ENCODE data around the gene EFCAB6. TPM values are rescaled to one million over a fixed set of nuclear protein-coding genes. Genes with fewer than 3 reads are reported as not detected.

The EFCAB6 gene
- total RNA-seq, 2 experiments from 2014 or later = 0.15 to 0.20 TPM

GRCh38 chr22:43706571-43707328 lies 105.4 kb downstream of the EFCAB6 start:
- peaks cover 17% of the 10 kb centered on the region for H3K27me3 Mint-ChIP-seq

GRCh38 chr22:43706151-43706550 lies 106.0 kb downstream of the EFCAB6 start:
- peaks cover 12% of the 10 kb centered on the region for H3K9me3 Mint-ChIP-seq
- no peak overlapping the region for H3K4me3 Mint-ChIP-seq
- CTCF ChIA-PET = no interaction called here
- H3K36me3 Mint-ChIP-seq (ENCODE audit: low read depth) = no peaks in the 10 kb centered on the region
- DNase-seq = no peak
- no peaks in the 10 kb centered on the region for H3K4me1 Mint-ChIP-seq
- no peak overlapping the region for H3K27ac Mint-ChIP-seq
- peaks cover 17% of the 10 kb centered on the region for H3K27me3 Mint-ChIP-seq
- POLR2A ChIA-PET = no interaction called here

More at GRCh38 chr22:43706571-43707328, 105.4 kb downstream of the EFCAB6 start:
- no peaks in the 10 kb centered on the region for H3K36me3 Mint-ChIP-seq (ENCODE audit: low read depth)
- DNase-seq = no peak
- H3K4me1 Mint-ChIP-seq = no peaks in the 10 kb centered on the region
- no peak overlapping the region for H3K4me3 Mint-ChIP-seq
- no peak overlapping the region for H3K27ac Mint-ChIP-seq
- POLR2A ChIA-PET = no interaction called here
- CTCF ChIA-PET = no interaction called here
- peaks cover 12% of the 10 kb centered on the region for H3K9me3 Mint-ChIP-seq

GRCh38 chr22:43704051-43704450 lies 108.1 kb downstream of the EFCAB6 start:
- no peak overlapping the region for H3K4me3 Mint-ChIP-seq
- H3K27me3 Mint-ChIP-seq = peaks cover 13% of the 10 kb centered on the region
- POLR2A ChIA-PET = no interaction called here
- CTCF ChIA-PET = no interaction called here
- H3K4me1 Mint-ChIP-seq = no peaks in the 10 kb centered on the region
- H3K9me3 Mint-ChIP-seq = peaks cover 12% of the 10 kb centered on the region
- DNase-seq = no peak
- H3K36me3 Mint-ChIP-seq (ENCODE audit: low read depth) = no peaks in the 10 kb centered on the region
- no peak overlapping the region for H3K27ac Mint-ChIP-seq

- POLR2A ChIA-PET = no interaction called here
- Mint-ChIP-seq H3K36me3 (ENCODE audit: low read depth) (no peaks in the 10 kb centered on the region), H3K4me3 (no peak overlapping the region), H3K9me3 (no peaks in the 10 kb centered on the region), H3K4me1 (no peaks in the 10 kb centered on the region), H3K27me3 (peaks cover 13% of the 10 kb centered on the region), H3K27ac (no peak overlapping the region)
- no peak for DNase-seq
- CTCF ChIA-PET = no interaction called here
These were observed 113.7 kb downstream of the EFCAB6 start for GRCh38 chr22:43698403-43698802.

GRCh38 chr22:43697894-43698293 lies 114.2 kb downstream of the EFCAB6 start:
- no peak for DNase-seq
- H3K27me3 Mint-ChIP-seq = peaks cover 17% of the 10 kb centered on the region
- no peaks in the 10 kb centered on the region for H3K9me3 Mint-ChIP-seq
- H3K36me3 Mint-ChIP-seq (ENCODE audit: low read depth) = no peaks in the 10 kb centered on the region
- POLR2A ChIA-PET = no interaction called here
- no peak overlapping the region for H3K4me3 Mint-ChIP-seq
- no peaks in the 10 kb centered on the region for H3K4me1 Mint-ChIP-seq
- no peak overlapping the region for H3K27ac Mint-ChIP-seq
- CTCF ChIA-PET = interaction anchor here (0.7 kb wide), 1 partner anchor 1032 kb away, joined by 3 read pairs; no protein-coding TSS in a partner anchor

- Mint-ChIP-seq H3K27ac (no peak overlapping the region), H3K27me3 (peaks cover 24% of the 10 kb centered on the region)
- DNase-seq = no peak
These were observed 118.9 kb downstream of the EFCAB6 start for GRCh38 chr22:43693249-43693648.

GRCh38 chr22:43689356-43689755 lies 122.7 kb downstream of the EFCAB6 start:
- Mint-ChIP-seq H3K36me3 (ENCODE audit: low read depth) (no peaks in the 10 kb centered on the region), H3K27ac (no peak overlapping the region), H3K9me3 (no peaks in the 10 kb centered on the region), H3K4me3 (no peak overlapping the region), H3K4me1 (no peaks in the 10 kb centered on the region), H3K27me3 (peaks cover 13% of the 10 kb centered on the region)
- ChIA-PET CTCF (no interaction called here), POLR2A (no interaction called here)
- no peak for DNase-seq

More at GRCh38 chr22:43693249-43693648, 118.9 kb downstream of the EFCAB6 start:
- ChIA-PET CTCF (no interaction called here), POLR2A (no interaction called here)
- no peaks in the 10 kb centered on the region for H3K36me3 Mint-ChIP-seq (ENCODE audit: low read depth)
- H3K9me3 Mint-ChIP-seq = no peaks in the 10 kb centered on the region
- H3K4me3 Mint-ChIP-seq = no peak overlapping the region
- no peaks in the 10 kb centered on the region for H3K4me1 Mint-ChIP-seq

GRCh38 chr22:43682851-43683250 lies 129.3 kb downstream of the EFCAB6 start:
- POLR2A ChIA-PET = no interaction called here
- no peaks in the 10 kb centered on the region for H3K4me1 Mint-ChIP-seq
- H3K36me3 Mint-ChIP-seq (ENCODE audit: low read depth) = no peaks in the 10 kb centered on the region
- no peak overlapping the region for H3K27ac Mint-ChIP-seq
- no peak overlapping the region for H3K4me3 Mint-ChIP-seq
- H3K27me3 Mint-ChIP-seq = peaks cover 14% of the 10 kb centered on the region
- no peaks in the 10 kb centered on the region for H3K9me3 Mint-ChIP-seq
- no peak for DNase-seq
- CTCF ChIA-PET = no interaction called here

- H3K4me3 Mint-ChIP-seq = no peak overlapping the region
- no peak overlapping the region for H3K27ac Mint-ChIP-seq
- POLR2A ChIA-PET = no interaction called here
- H3K27me3 Mint-ChIP-seq = peaks cover 14% of the 10 kb centered on the region
- DNase-seq = no peak
- no peaks in the 10 kb centered on the region for H3K9me3 Mint-ChIP-seq
- no peaks in the 10 kb centered on the region for H3K4me1 Mint-ChIP-seq
- CTCF ChIA-PET = no interaction called here
- no peaks in the 10 kb centered on the region for H3K36me3 Mint-ChIP-seq (ENCODE audit: low read depth)
These were observed 130.3 kb downstream of the EFCAB6 start for GRCh38 chr22:43681731-43682360.

- DNase-seq = no peak
- ChIA-PET POLR2A (no interaction called here), CTCF (no interaction called here)
- Mint-ChIP-seq H3K9me3 (no peaks in the 10 kb centered on the region), H3K4me3 (no peak overlapping the region), H3K27me3 (no peaks in the 10 kb centered on the region), H3K27ac (no peak overlapping the region), H3K4me1 (no peaks in the 10 kb centered on the region), H3K36me3 (ENCODE audit: low read depth) (no peaks in the 10 kb centered on the region)
These were observed 141.6 kb downstream of the EFCAB6 start for GRCh38 chr22:43670513-43670912.

GRCh38 chr22:43669190-43669589 lies 142.9 kb downstream of the EFCAB6 start:
- no peak overlapping the region for H3K4me3 Mint-ChIP-seq
- H3K36me3 Mint-ChIP-seq (ENCODE audit: low read depth) = no peaks in the 10 kb centered on the region
- CTCF ChIA-PET = no interaction called here
- H3K27ac Mint-ChIP-seq = no peak overlapping the region
- no peaks in the 10 kb centered on the region for H3K27me3 Mint-ChIP-seq
- no peak for DNase-seq
- H3K4me1 Mint-ChIP-seq = no peaks in the 10 kb centered on the region
- POLR2A ChIA-PET = no interaction called here
- H3K9me3 Mint-ChIP-seq = no peaks in the 10 kb centered on the region

GRCh38 chr22:43667656-43668055 lies 144.4 kb downstream of the EFCAB6 start:
- H3K27ac Mint-ChIP-seq = no peak overlapping the region
- H3K4me3 Mint-ChIP-seq = no peak overlapping the region
- POLR2A ChIA-PET = interaction anchor here (0.6 kb wide), 1 partner anchor 83 kb away, joined by 3 read pairs; no protein-coding TSS in a partner anchor
- CTCF ChIA-PET = no interaction called here
- no peaks in the 10 kb centered on the region for H3K9me3 Mint-ChIP-seq
- no peak for DNase-seq
- H3K4me1 Mint-ChIP-seq = no peaks in the 10 kb centered on the region
- no peaks in the 10 kb centered on the region for H3K27me3 Mint-ChIP-seq
- H3K36me3 Mint-ChIP-seq (ENCODE audit: low read depth) = no peaks in the 10 kb centered on the region

- Mint-ChIP-seq H3K4me1 (no peaks in the 10 kb centered on the region), H3K9me3 (no peaks in the 10 kb centered on the region), H3K27me3 (no peaks in the 10 kb centered on the region), H3K4me3 (no peak overlapping the region), H3K36me3 (ENCODE audit: low read depth) (no peaks in the 10 kb centered on the region), H3K27ac (no peak overlapping the region)
- DNase-seq = no peak
- POLR2A ChIA-PET = interaction anchor here (0.6 kb wide), 1 partner anchor 249 kb away, joined by 4 read pairs; no protein-coding TSS in a partner anchor
- CTCF ChIA-PET = no interaction called here
These were observed 145.6 kb downstream of the EFCAB6 start for GRCh38 chr22:43666457-43666856.

- CTCF ChIA-PET = interaction anchor here (0.6 kb wide), 1 partner anchor 18 kb away, joined by 3 read pairs; no protein-coding TSS in a partner anchor
- Mint-ChIP-seq H3K27ac (no peak overlapping the region), H3K27me3 (no peaks in the 10 kb centered on the region), H3K36me3 (ENCODE audit: low read depth) (no peaks in the 10 kb centered on the region), H3K9me3 (no peaks in the 10 kb centered on the region), H3K4me3 (no peak overlapping the region), H3K4me1 (no peaks in the 10 kb centered on the region)
- DNase-seq = no peak
- POLR2A ChIA-PET = no interaction called here
These were observed 153.3 kb downstream of the EFCAB6 start for GRCh38 chr22:43658823-43659222.

Measured in activated CD4-positive, alpha-beta T cell treated with anti-CD3 and anti-CD28 coated beads, Interleukin-2, amount 10 ng/mL, durations not matched to agents 7 days and 5 days (primary cell).